ENCODE results near the gene FLG2. TPM values are rescaled to one million over a fixed set of nuclear protein-coding genes. Genes with fewer than 3 reads are reported as not detected.

The FLG2 gene
- total RNA-seq, 1 experiment from 2014 or later, result not detected

DNA sequence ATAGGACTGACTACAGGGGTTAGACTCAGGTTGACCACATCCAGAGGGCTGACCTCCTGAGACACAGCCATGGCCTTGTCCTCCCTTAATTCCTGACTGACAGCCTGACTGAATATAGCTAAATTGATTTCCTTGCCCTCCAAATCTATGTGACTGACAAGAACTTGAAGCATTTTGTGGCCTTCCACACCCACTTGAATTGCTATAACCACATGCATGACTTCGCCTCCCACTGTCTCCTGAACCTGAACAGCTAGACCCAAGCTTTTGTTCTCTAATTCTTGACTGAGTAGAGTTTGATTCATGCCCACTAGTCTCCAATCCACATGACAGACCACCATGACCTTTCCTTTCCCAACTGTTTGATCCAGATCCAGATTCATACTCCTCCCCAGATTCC, 3.1 kb downstream of the FLG2 start:
- H3K36me3 ChIP-seq (ENCODE audit: low read depth), result no peaks in the 10 kb centered on the region
- no peak overlapping the region for H3K4me3 ChIP-seq
- H3K9me2 ChIP-seq (ENCODE audit: insufficient read depth), result no peaks in the 10 kb centered on the region
- no peaks in the 10 kb centered on the region for H3F3A ChIP-seq (ENCODE audit: insufficient read depth, low read depth)
- intact Hi-C loops (cut with micrococcal nuclease; ENCODE audit: unreplicated experiment), result no loop called here
- ChIA-PET POLR2A (ENCODE audit: unreplicated experiment) (no interaction called here), CTCF (no interaction called here)
- BruUV-seq (replicated peaks), result no TSS peak
- no peak overlapping the region for H3K27ac ChIP-seq
- H3K4me1 ChIP-seq (replicated peaks; ENCODE audit: insufficient read depth), result no peaks in the 10 kb centered on the region
- H3K27me3 ChIP-seq (ENCODE audit: insufficient read depth, low read depth), result peaks cover 5% of the 10 kb centered on the region; the same call in 1 of the 2 replicates
- no peaks in the 10 kb centered on the region for H3K9me3 ChIP-seq (ENCODE audit: insufficient read depth, low read depth)
- H2AFZ ChIP-seq, result no peak overlapping the region
- no peak for DNase-seq
- no peaks in the 10 kb centered on the region for H3K79me2 ChIP-seq (ENCODE audit: low read depth)
- no peaks in the 10 kb centered on the region for H4K20me1 ChIP-seq (ENCODE audit: insufficient read depth)
- TF ChIP-seq, protein P1, sequence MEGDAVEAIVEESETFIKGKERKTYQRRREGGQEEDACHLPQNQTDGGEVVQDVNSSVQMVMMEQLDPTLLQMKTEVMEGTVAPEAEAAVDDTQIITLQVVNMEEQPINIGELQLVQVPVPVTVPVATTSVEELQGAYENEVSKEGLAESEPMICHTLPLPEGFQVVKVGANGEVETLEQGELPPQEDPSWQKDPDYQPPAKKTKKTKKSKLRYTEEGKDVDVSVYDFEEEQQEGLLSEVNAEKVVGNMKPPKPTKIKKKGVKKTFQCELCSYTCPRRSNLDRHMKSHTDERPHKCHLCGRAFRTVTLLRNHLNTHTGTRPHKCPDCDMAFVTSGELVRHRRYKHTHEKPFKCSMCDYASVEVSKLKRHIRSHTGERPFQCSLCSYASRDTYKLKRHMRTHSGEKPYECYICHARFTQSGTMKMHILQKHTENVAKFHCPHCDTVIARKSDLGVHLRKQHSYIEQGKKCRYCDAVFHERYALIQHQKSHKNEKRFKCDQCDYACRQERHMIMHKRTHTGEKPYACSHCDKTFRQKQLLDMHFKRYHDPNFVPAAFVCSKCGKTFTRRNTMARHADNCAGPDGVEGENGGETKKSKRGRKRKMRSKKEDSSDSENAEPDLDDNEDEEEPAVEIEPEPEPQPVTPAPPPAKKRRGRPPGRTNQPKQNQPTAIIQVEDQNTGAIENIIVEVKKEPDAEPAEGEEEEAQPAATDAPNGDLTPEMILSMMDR (conservative IDR thresholded peaks at IDR 0.05), result no peak
- no peak for TF ChIP-seq EZH2 (IDR thresholded peaks at IDR 0.05; ENCODE audit: low read depth)
- no peak overlapping the region for H3K4me2 ChIP-seq

DNA sequence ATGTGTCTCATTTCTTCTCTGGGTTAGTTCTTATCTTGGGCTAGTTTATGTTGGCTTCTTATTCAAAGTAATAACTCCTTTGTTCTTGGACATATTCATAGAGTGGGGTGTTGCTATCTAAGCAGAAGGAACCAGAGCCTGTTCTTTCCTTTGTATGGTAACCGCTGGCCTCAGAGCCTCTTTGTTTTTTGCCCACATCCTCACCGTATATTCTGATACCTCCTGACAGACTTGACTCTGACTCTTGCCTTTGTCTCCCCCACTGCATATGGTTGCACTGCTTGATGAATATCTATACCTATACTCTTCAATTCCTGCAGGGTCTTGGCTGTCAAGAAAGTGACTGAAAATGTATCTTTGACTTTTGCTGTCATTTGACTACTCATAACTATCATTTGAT, 10.2 kb downstream of the FLG2 start:
- POLR2A ChIA-PET (ENCODE audit: unreplicated experiment), result no interaction called here
- Histone ChIP-seq H3K4me3 (no peak overlapping the region), H3K9me2 (ENCODE audit: insufficient read depth) (no peaks in the 10 kb centered on the region), H3K36me3 (ENCODE audit: low read depth) (no peaks in the 10 kb centered on the region), H2AFZ (no peak overlapping the region), H3F3A (ENCODE audit: insufficient read depth, low read depth) (no peaks in the 10 kb centered on the region), H3K4me1 (replicated peaks; ENCODE audit: insufficient read depth) (no peaks in the 10 kb centered on the region), H4K20me1 (ENCODE audit: insufficient read depth) (no peaks in the 10 kb centered on the region), H3K9me3 (ENCODE audit: insufficient read depth, low read depth) (no peaks in the 10 kb centered on the region), H3K27ac (no peak overlapping the region), H3K79me2 (ENCODE audit: low read depth) (no peaks in the 10 kb centered on the region), H3K4me2 (no peak overlapping the region), H3K27me3 (ENCODE audit: insufficient read depth, low read depth) (no peaks in the 10 kb centered on the region; the same call in 1 of the 2 replicates)
- BruUV-seq (replicated peaks), result no TSS peak
- TF ChIP-seq EZH2 (IDR thresholded peaks at IDR 0.05; ENCODE audit: low read depth), result no peak
- TF ChIP-seq, protein P1 (conservative IDR thresholded peaks at IDR 0.05), result no peak
- intact Hi-C loops (cut with micrococcal nuclease; ENCODE audit: unreplicated experiment), result loop anchor here (5.0 kb wide), 2 partner anchors 93 to 297 kb away; no protein-coding TSS in a partner anchor
- CTCF ChIA-PET, result no interaction called here
- no peak for DNase-seq

DNA sequence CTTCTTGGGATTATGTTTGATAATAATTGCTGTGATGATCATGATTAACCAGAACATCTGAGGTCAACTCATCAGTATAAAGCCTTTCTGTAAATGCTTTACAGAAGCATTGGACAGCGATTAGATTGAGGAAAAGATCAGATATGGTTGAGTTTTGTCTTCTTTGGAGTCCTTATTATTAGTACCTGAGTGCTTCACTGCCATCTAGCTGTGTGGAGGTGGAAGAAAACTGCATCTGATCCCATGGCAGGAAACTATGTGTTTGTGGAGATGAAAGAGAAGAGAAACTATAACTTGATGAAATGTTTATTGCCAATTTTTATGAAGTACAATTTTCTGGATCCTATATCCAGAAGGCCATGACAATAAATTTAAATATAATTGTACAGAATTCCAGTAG, 11.4 kb downstream of the FLG2 start:
- Histone ChIP-seq H3K4me1 (replicated peaks; ENCODE audit: insufficient read depth) (no peaks in the 10 kb centered on the region), H3F3A (ENCODE audit: insufficient read depth, low read depth) (no peaks in the 10 kb centered on the region), H3K27ac (no peak overlapping the region), H3K4me2 (no peak overlapping the region), H3K36me3 (ENCODE audit: low read depth) (no peaks in the 10 kb centered on the region), H3K79me2 (ENCODE audit: low read depth) (no peaks in the 10 kb centered on the region), H3K4me3 (no peak overlapping the region), H3K9me3 (ENCODE audit: insufficient read depth, low read depth) (no peaks in the 10 kb centered on the region), H2AFZ (no peak overlapping the region), H3K27me3 (ENCODE audit: insufficient read depth, low read depth) (no peaks in the 10 kb centered on the region; the same call in 1 of the 2 replicates), H3K9me2 (ENCODE audit: insufficient read depth) (no peaks in the 10 kb centered on the region), H4K20me1 (ENCODE audit: insufficient read depth) (no peaks in the 10 kb centered on the region)
- ChIA-PET CTCF (no interaction called here), POLR2A (ENCODE audit: unreplicated experiment) (no interaction called here)
- BruUV-seq (replicated peaks), result no TSS peak
- intact Hi-C loops (cut with micrococcal nuclease; ENCODE audit: unreplicated experiment), result loop anchor here (5.0 kb wide), 2 partner anchors 94 to 296 kb away; no protein-coding TSS in a partner anchor
- TF ChIP-seq EZH2 (IDR thresholded peaks at IDR 0.05; ENCODE audit: low read depth), result no peak
- TF ChIP-seq, protein P1 (conservative IDR thresholded peaks at IDR 0.05), result peak; percentile 29; the same call in 1 of the 2 replicates
- no peak for DNase-seq
